ENCODE measurements around the gene ARSI.

Gene ARSI

DNA sequence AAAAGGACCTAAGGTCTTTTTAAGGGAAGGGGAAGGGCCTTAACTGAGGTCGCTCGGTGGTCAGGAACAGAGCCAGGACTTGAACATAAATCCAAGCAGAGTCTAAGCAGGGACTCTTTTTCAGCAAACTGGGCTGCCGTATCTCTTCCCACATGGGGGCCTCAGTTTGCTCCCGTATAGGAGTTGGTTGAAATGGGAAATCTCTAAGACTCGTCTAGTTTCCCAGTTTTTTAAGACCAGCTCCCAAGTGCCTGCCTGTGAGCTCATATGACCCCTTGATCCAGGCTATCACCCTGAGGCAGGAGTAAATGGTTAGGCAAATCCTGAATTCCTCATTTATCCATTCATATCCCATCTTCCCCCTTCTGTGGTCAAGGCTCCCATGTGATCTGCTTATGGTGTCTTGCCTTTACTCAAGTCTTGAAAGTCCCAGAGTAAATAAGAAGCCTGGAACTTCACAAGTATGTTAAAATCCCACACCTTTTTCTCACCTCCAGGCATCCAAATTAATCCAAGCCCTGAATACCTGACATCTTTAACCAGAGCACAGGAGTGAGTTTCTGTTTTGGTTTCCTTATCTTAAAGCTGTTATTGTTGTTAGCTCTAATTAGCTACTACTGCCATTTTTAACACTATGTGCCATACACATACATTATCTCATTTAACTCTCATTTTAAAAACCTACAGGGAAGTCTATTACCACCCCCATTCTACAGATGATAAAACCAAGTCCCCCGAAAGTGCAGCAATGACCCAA, 3.0 kb downstream of the ARSI start:
- H3K4me3 ChIP-seq (replicated peaks; ENCODE audit: insufficient read depth, low read length), result no peak overlapping the region
- TF ChIP-seq SPI1 (IDR thresholded peaks at IDR 0.05; ENCODE audit: borderline replicate concordance, low read depth), result no peak
- TF ChIP-seq POLR2AphosphoS5 (IDR thresholded peaks at IDR 0.05; ENCODE audit: low read depth), result no peak
- peaks cover 30% of the 10 kb centered on the region for H3K27me3 ChIP-seq (ENCODE audit: insufficient read depth, poor library complexity, severe bottlenecking)
- DNase-seq (ENCODE audit: low read depth in 1 of 2, low spot score in 1 of 2), result no peak
- no peak overlapping the region for H3K27ac ChIP-seq (replicated peaks)

- no peak for DNase-seq (ENCODE audit: low read depth in 1 of 2, low spot score in 1 of 2)
- TF ChIP-seq, protein P1, sequence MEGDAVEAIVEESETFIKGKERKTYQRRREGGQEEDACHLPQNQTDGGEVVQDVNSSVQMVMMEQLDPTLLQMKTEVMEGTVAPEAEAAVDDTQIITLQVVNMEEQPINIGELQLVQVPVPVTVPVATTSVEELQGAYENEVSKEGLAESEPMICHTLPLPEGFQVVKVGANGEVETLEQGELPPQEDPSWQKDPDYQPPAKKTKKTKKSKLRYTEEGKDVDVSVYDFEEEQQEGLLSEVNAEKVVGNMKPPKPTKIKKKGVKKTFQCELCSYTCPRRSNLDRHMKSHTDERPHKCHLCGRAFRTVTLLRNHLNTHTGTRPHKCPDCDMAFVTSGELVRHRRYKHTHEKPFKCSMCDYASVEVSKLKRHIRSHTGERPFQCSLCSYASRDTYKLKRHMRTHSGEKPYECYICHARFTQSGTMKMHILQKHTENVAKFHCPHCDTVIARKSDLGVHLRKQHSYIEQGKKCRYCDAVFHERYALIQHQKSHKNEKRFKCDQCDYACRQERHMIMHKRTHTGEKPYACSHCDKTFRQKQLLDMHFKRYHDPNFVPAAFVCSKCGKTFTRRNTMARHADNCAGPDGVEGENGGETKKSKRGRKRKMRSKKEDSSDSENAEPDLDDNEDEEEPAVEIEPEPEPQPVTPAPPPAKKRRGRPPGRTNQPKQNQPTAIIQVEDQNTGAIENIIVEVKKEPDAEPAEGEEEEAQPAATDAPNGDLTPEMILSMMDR (IDR thresholded peaks at IDR 0.05; ENCODE audit: insufficient read depth, low read length), result no peak
- TF ChIP-seq, protein P2, sequence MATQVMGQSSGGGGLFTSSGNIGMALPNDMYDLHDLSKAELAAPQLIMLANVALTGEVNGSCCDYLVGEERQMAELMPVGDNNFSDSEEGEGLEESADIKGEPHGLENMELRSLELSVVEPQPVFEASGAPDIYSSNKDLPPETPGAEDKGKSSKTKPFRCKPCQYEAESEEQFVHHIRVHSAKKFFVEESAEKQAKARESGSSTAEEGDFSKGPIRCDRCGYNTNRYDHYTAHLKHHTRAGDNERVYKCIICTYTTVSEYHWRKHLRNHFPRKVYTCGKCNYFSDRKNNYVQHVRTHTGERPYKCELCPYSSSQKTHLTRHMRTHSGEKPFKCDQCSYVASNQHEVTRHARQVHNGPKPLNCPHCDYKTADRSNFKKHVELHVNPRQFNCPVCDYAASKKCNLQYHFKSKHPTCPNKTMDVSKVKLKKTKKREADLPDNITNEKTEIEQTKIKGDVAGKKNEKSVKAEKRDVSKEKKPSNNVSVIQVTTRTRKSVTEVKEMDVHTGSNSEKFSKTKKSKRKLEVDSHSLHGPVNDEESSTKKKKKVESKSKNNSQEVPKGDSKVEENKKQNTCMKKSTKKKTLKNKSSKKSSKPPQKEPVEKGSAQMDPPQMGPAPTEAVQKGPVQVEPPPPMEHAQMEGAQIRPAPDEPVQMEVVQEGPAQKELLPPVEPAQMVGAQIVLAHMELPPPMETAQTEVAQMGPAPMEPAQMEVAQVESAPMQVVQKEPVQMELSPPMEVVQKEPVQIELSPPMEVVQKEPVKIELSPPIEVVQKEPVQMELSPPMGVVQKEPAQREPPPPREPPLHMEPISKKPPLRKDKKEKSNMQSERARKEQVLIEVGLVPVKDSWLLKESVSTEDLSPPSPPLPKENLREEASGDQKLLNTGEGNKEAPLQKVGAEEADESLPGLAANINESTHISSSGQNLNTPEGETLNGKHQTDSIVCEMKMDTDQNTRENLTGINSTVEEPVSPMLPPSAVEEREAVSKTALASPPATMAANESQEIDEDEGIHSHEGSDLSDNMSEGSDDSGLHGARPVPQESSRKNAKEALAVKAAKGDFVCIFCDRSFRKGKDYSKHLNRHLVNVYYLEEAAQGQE (IDR thresholded peaks at IDR 0.05; ENCODE audit: insufficient replicate concordance, low read depth), result no peak
- TF ChIP-seq POLR2AphosphoS5 (IDR thresholded peaks at IDR 0.05; ENCODE audit: low read depth), result no peak
- no peak for TF ChIP-seq SPI1 (IDR thresholded peaks at IDR 0.05; ENCODE audit: borderline replicate concordance, low read depth)
- TF ChIP-seq GABPA (IDR thresholded peaks at IDR 0.05; ENCODE audit: low read depth), result no peak
- no peak overlapping the region for H3K27ac ChIP-seq (replicated peaks)
- no peak overlapping the region for H3K4me3 ChIP-seq (replicated peaks; ENCODE audit: insufficient read depth, low read length)
- peaks cover 23% of the 10 kb centered on the region for H3K27me3 ChIP-seq (ENCODE audit: insufficient read depth, poor library complexity, severe bottlenecking)
Observed at GRCh38 chr5:150298701-150299451, 3.8 kb downstream of the ARSI start.

GRCh38 chr5:150297934-150298595, 4.6 kb downstream of the ARSI start:
- Histone ChIP-seq H3K27ac (replicated peaks) (no peak overlapping the region), H3K27me3 (ENCODE audit: insufficient read depth, poor library complexity, severe bottlenecking) (peaks cover 17% of the 10 kb centered on the region)
- TF ChIP-seq SPI1 (IDR thresholded peaks at IDR 0.05; ENCODE audit: borderline replicate concordance, low read depth) (no peak), POLR2AphosphoS5 (IDR thresholded peaks at IDR 0.05; ENCODE audit: low read depth) (no peak), GABPA (IDR thresholded peaks at IDR 0.05; ENCODE audit: low read depth) (no peak)
- TF ChIP-seq, protein P1 (IDR thresholded peaks at IDR 0.05; ENCODE audit: insufficient read depth, low read length), result no peak
- TF ChIP-seq, protein P2 (IDR thresholded peaks at IDR 0.05; ENCODE audit: insufficient replicate concordance, low read depth), result no peak

More at GRCh38 chr5:150297934-150298595, 4.6 kb downstream of the ARSI start:
- H3K4me3 ChIP-seq (replicated peaks; ENCODE audit: insufficient read depth, low read length), result no peak overlapping the region
- no peak for DNase-seq (ENCODE audit: low read depth in 1 of 2, low spot score in 1 of 2)
